Eye (tissue), 1 donor: ENCODE measurements around the gene POLE2.
A peak's percentile ranks its signal among the peaks of the same experiment; 100 is the strongest.
"Not testable (repeated sequence)": the region's sequence is repeated elsewhere in the genome, so short reads cannot be mapped to it uniquely, and the experiment has no call there.

Experiments used
- DNase-seq: peaks from one replicate; pipeline ENCODE4 v3.0.0-alpha.2; 2015

The POLE2 gene

GRCh38 chr14:49687942-49688700 lies at the start of gene POLE2:
TSS of gene POLE2 (minus strand) at chr14:49688214. CDS start at chr14:49688203, 11 bp downstream.
- DNase-seq: peak; percentile 94

- not testable (repeated sequence) for DNase-seq
Observed at GRCh38 chr14:49735669-49736068, 47.7 kb upstream of the POLE2 start.

GRCh38 chr14:49733836-49734235 lies 45.8 kb upstream of the POLE2 start:
- no peak for DNase-seq

- DNase-seq: no peak
Observed at GRCh38 chr14:49732896-49733295, 44.9 kb upstream of the POLE2 start.

GRCh38 chr14:49727171-49727570 lies 39.2 kb upstream of the POLE2 start:
- DNase-seq: no peak

- not testable (repeated sequence) for DNase-seq
Observed at GRCh38 chr14:49721733-49722435, 33.9 kb upstream of the POLE2 start.

- no peak for DNase-seq
Observed at GRCh38 chr14:49720744-49721143, 32.7 kb upstream of the POLE2 start.

GRCh38 chr14:49710993-49711392 lies 23.0 kb upstream of the POLE2 start:
- not testable (repeated sequence) for DNase-seq

- DNase-seq: not testable (repeated sequence)
Observed at GRCh38 chr14:49704471-49704870, 16.5 kb upstream of the POLE2 start.

GRCh38 chr14:49703965-49704364 lies 16.0 kb upstream of the POLE2 start:
- peak; percentile 8 for DNase-seq

GRCh38 chr14:49702725-49703124 lies 14.7 kb upstream of the POLE2 start:
- no peak for DNase-seq

GRCh38 chr14:49693735-49694124 lies 5.7 kb upstream of the POLE2 start:
- DNase-seq: not testable (repeated sequence)

GRCh38 chr14:49692811-49693734 lies 5.1 kb upstream of the POLE2 start, which contains the start of gene KLHDC1:
TSS of gene KLHDC1 (plus strand) at chr14:49693120. CDS start at chr14:49693195, 75 bp downstream.
- peak; percentile 92 for DNase-seq

GRCh38 chr14:49692193-49692757 lies 4.3 kb upstream of the POLE2 start:
- DNase-seq: no peak

GRCh38 chr14:49691031-49691430 lies 3.0 kb upstream of the POLE2 start:
- no peak for DNase-seq

- no peak for DNase-seq
Observed at GRCh38 chr14:49688701-49689030, 652 bp upstream of the POLE2 start.

- DNase-seq: no peak
Observed at GRCh38 chr14:49686425-49686824, 1.6 kb downstream of the POLE2 start.

GRCh38 chr14:49679271-49679670 lies 8.7 kb downstream of the POLE2 start:
- no peak for DNase-seq

- DNase-seq: no peak
Observed at GRCh38 chr14:49677643-49678042, 10.4 kb downstream of the POLE2 start.

- no peak for DNase-seq
Observed at GRCh38 chr14:49673586-49673985, 14.4 kb downstream of the POLE2 start.

- no peak for DNase-seq
Observed at GRCh38 chr14:49670475-49670874, 17.5 kb downstream of the POLE2 start.

- DNase-seq: no peak
Observed at GRCh38 chr14:49659526-49660455, 28.2 kb downstream of the POLE2 start.
